SU-DHL-6 (cell line): ENCODE results near the gene PPP2R5B.

Experiments
- CTCF ChIP-seq: fragments of 200-600 bp; sonication (generic); IDR thresholded peaks from one replicate; pipeline ENCODE4 v1.5.1; 2017; ENCODE audit warnings: antibody characterized with exemption, mild to moderate bottlenecking, low read length, moderate library complexity; ENCODE audit not compliant: insufficient read depth, poor library complexity, severe bottlenecking
- EZH2phosphoT487 ChIP-seq: fragments of 200-600 bp; sonication (generic), shearing (Covaris generic); conservative IDR thresholded peaks from 2 replicates; pipeline ENCODE4 v1.6.1; 2018; ENCODE audit warnings: mild to moderate bottlenecking, antibody characterized with exemption, low read length, moderate library complexity, mixed read lengths

- TF ChIP-seq CTCF = no peak
- TF ChIP-seq EZH2phosphoT487 = no peak
These were observed 13.3 kb upstream of the PPP2R5B start for GRCh38 chr11:64911142-64911541.
